ENCODE results near the gene FOXJ1.

- TF ChIP-seq ESRRG (CRISPR knock-in tag; IDR thresholded peaks at IDR 0.05) (no peak), ZFP3 (CRISPR knock-in tag; IDR thresholded peaks at IDR 0.05) (no peak), GLIS3 (CRISPR knock-in tag; IDR thresholded peaks at IDR 0.05) (no peak), PATZ1 (CRISPR knock-in tag; IDR thresholded peaks at IDR 0.05; ENCODE audit: borderline replicate concordance) (no peak), ZFP30 (CRISPR knock-in tag; IDR thresholded peaks at IDR 0.05) (no peak), ZC3H10 (CRISPR knock-in tag; IDR thresholded peaks at IDR 0.05) (no peak), RARB (CRISPR knock-in tag; IDR thresholded peaks at IDR 0.05) (no peak), BACH2 (CRISPR knock-in tag; IDR thresholded peaks at IDR 0.05; ENCODE audit: borderline replicate concordance) (no peak), CREB5 (CRISPR knock-in tag; IDR thresholded peaks at IDR 0.05; ENCODE audit: low read depth) (no peak), TSHZ2 (CRISPR knock-in tag; IDR thresholded peaks at IDR 0.05) (no peak), TOX (CRISPR knock-in tag; IDR thresholded peaks at IDR 0.05; ENCODE audit: borderline replicate concordance) (no peak), CSRNP3 (CRISPR knock-in tag; IDR thresholded peaks at IDR 0.05) (no peak)
These were observed 20.7 kb upstream of the FOXJ1 start for GRCh38 chr17:76161619-76162266.

All from SK-N-SH treated with all-trans-retinoic acid at 6 μM for 48 hours (cell line).